Tibial artery (tissue), 4 donors: ENCODE data around the gene LCE3A.

ENCODE experiments used
- DNase-seq, 2 donors: peaks; one replicate each; pipeline ENCODE4 v3.0.0-alpha.2; 2019
- H3K27ac ChIP-seq, 2 donors: fragments of 200-600 bp; sonication (generic) in 1 of 2; 1 replicate in 1 of 2; 2 replicates in 1 of 2; pipeline ENCODE4 v1.5.1; 2018 to 2019; ENCODE audit warnings: mild to moderate bottlenecking in 1 of 2
- H3K27me3 ChIP-seq, 2 donors: fragments of 200-600 bp; sonication (generic) in 1 of 2; one replicate each; pipeline versions ENCODE4 v1.5.1 to v1.6.0; 2016 to 2019
- H3K36me3 ChIP-seq, 3 donors: fragments of 200-600 bp; sonication (generic) in 2 of 3; one replicate each; pipeline ENCODE4 v1.5.1; 2016 to 2019; ENCODE audit warnings: mild to moderate bottlenecking in 2 of 3
- H3K4me1 ChIP-seq, 4 donors: fragments of 200-600 bp; sonication (generic) in 2 of 4; 1 replicate in 3 of 4; 2 replicates in 1 of 4; pipeline ENCODE4 v1.5.1; 2016 to 2019
- H3K4me3 ChIP-seq, 2 donors: fragments of 200-600 bp; sonication (generic) in 1 of 2; 1 replicate in 1 of 2; 2 replicates in 1 of 2; pipeline ENCODE4 v1.5.1; 2018 to 2019; ENCODE audit warnings: mild to moderate bottlenecking in 2 of 2
- H3K9me3 ChIP-seq, 3 donors: fragments of 200-600 bp; sonication (generic) in 1 of 3; one replicate each; pipeline ENCODE4 v1.5.1; 2016 to 2019
- CTCF ChIP-seq, 2 experiments: fragments of 200-600 bp in 1 of 2; fragments of 450-650 bp in 1 of 2; IDR thresholded peaks; one replicate each; pipeline ENCODE4 v1.5.1; 2017 to 2019; ENCODE audit warnings: antibody characterized with exemption in 2 of 2, mild to moderate bottlenecking in 1 of 2, moderate library complexity in 1 of 2
- intact Hi-C: fragments of 100-400 bp; cut with DNase I; formaldehyde crosslinking; loops from one replicate; pipeline ENCODE4 v1.15.0; 2023; ENCODE audit warnings: low total_unique reads

LCE3A gene

DNA sequence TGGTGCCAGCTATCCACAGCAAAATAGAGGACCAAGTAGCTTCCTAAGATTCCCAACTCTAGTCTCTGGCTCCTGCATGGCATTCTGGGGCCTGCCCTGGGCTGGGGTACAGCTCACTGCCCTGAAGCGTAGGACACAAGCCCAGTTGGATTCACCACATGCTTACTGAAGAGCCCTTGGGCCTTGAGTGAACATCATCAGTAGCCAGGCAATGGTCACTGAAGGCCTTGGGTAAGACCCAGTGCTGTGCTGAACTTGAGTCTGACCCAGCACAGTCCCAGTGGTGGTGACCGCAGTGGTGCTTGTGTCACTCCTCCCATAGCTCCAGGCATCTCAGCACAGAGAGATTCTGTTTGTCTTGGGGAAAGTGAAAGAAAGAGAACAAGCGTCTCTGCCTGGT is 7.7 kb upstream of the LCE3A start:
- Histone ChIP-seq H3K4me3 (no peak overlapping the region), H3K27me3 (no peaks in the 10 kb centered on the region), H3K27ac (no peak overlapping the region), H3K36me3 (no peaks in the 10 kb centered on the region), H3K9me3 (no peaks in the 10 kb centered on the region), H3K4me1 (no peaks in the 10 kb centered on the region)
- no peak for TF ChIP-seq CTCF (IDR thresholded peaks at IDR 0.05)
- no peak for DNase-seq
- intact Hi-C loops: no loop called here

- Histone ChIP-seq H3K9me3 (no peaks in the 10 kb centered on the region), H3K36me3 (no peaks in the 10 kb centered on the region), H3K27me3 (no peaks in the 10 kb centered on the region), H3K4me3 (no peak overlapping the region), H3K4me1 (no peaks in the 10 kb centered on the region), H3K27ac (no peak overlapping the region)
- intact Hi-C loops: no loop called here
- no peak for DNase-seq
- TF ChIP-seq CTCF (IDR thresholded peaks at IDR 0.05): no peak
Observed at GRCh38 chr1:152626744-152627143, 3.8 kb upstream of the LCE3A start.

- no peaks in the 10 kb centered on the region for H3K27me3 ChIP-seq
- H3K27ac ChIP-seq: no peak overlapping the region
- intact Hi-C loops: no loop called here
- no peaks in the 10 kb centered on the region for H3K4me1 ChIP-seq
- peaks cover 2 to 17% (median 10%) of the 10 kb centered on the region in 3 donors for H3K9me3 ChIP-seq
- DNase-seq: no peak
- H3K4me3 ChIP-seq: no peak overlapping the region
- no peaks in the 10 kb centered on the region for H3K36me3 ChIP-seq
- no peak for TF ChIP-seq CTCF (IDR thresholded peaks at IDR 0.05)
Observed at GRCh38 chr1:152623203-152623844, 421 bp upstream of the LCE3A start.

DNA sequence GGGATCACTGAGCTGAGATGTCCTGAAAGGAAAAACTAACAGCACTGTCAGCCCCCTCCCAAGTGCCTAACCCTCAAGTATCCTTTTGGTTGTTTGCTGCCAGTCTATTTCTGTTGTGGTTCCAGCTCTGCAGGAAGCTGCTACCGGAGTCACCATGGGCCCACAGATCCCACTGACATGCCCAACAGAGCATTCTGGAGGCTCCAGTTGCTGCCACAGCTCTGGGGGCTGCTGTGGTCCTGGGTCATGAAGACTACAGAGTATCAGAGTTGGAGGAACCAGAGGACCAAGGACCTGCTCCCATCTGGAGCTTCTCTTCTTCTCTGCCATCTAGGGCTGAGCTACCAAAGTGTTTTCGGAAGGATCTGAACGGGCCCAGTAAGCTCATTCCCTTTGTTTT is 910 bp downstream of the LCE3A start:
- TF ChIP-seq CTCF (IDR thresholded peaks at IDR 0.05): no peak
- Histone ChIP-seq H3K9me3 (peaks cover 2 to 17% (median 10%) of the 10 kb centered on the region in 3 donors), H3K27ac (no peak overlapping the region), H3K4me3 (no peak overlapping the region), H3K4me1 (no peaks in the 10 kb centered on the region), H3K36me3 (no peaks in the 10 kb centered on the region), H3K27me3 (no peaks in the 10 kb centered on the region)
- DNase-seq: no peak
- intact Hi-C loops: no loop called here

GRCh38 chr1:152613511-152613910 is 9.4 kb downstream of the LCE3A start, which contains the start of gene LCE3B:
LCE3B (plus strand) TSS chr1:152613811; CDS start chr1:152613811, 0 bp downstream.
- Histone ChIP-seq H3K27ac (no peak within 1 kb of the TSS), H3K27me3 (no peaks in the 10 kb centered on the region), H3K4me1 (no peaks in the 10 kb centered on the region), H3K4me3 (no peak within 1 kb of the TSS), H3K36me3 (no peaks in the 10 kb centered on the region), H3K9me3 (peaks cover 0 to 2% (median 0%) of the 10 kb centered on the region in 3 donors)
- DNase-seq: no peak
- TF ChIP-seq CTCF (IDR thresholded peaks at IDR 0.05): no peak
- intact Hi-C loops: no loop called here

GRCh38 chr1:152599934-152600333 is 23.0 kb downstream of the LCE3A start, which contains the start of gene LCE3C:
LCE3C (plus strand) TSS chr1:152600234; CDS start chr1:152600732, 498 bp downstream.
- intact Hi-C loops: no loop called here
- Histone ChIP-seq H3K4me3 (no peak within 1 kb of the TSS), H3K27me3 (no peaks in the 10 kb centered on the region), H3K27ac (no peak within 1 kb of the TSS), H3K4me1 (no peaks in the 10 kb centered on the region), H3K36me3 (no peaks in the 10 kb centered on the region), H3K9me3 (no peaks in the 10 kb centered on the region)
- TF ChIP-seq CTCF (IDR thresholded peaks at IDR 0.05): no peak
- no peak for DNase-seq
